ENCODE results near the gene COG5.

The COG5 gene

GRCh38 chr7:107173691-107174406 is 389.9 kb downstream of the COG5 start:
- TF ChIP-seq REST (IDR thresholded peaks at IDR 0.05; ENCODE audit: insufficient read depth in 1 of 2, low read depth in 2 of 2, low read length in 2 of 2) (no peak), SIN3A (IDR thresholded peaks at IDR 0.05; ENCODE audit: borderline replicate concordance, insufficient read depth, low read length) (no peak), FOXP2 (optimal IDR thresholded peaks at IDR 0.05; ENCODE audit: borderline replicate concordance, extremely low read depth, extremely low read length, insufficient read depth) (no peak), POLR2AphosphoS5 (IDR thresholded peaks at IDR 0.05; ENCODE audit: low read depth, low read length) (no peak), TAF1 (IDR thresholded peaks at IDR 0.05; ENCODE audit: borderline replicate concordance, insufficient read depth, low read length) (no peak)

- TF ChIP-seq POLR2AphosphoS5 (IDR thresholded peaks at IDR 0.05; ENCODE audit: low read depth, low read length) (no peak), FOXP2 (optimal IDR thresholded peaks at IDR 0.05; ENCODE audit: borderline replicate concordance, extremely low read depth, extremely low read length, insufficient read depth) (no peak), REST (IDR thresholded peaks at IDR 0.05; ENCODE audit: insufficient read depth in 1 of 2, low read depth in 2 of 2, low read length in 2 of 2) (no peak), TAF1 (IDR thresholded peaks at IDR 0.05; ENCODE audit: borderline replicate concordance, insufficient read depth, low read length) (no peak)
These were observed 390.5 kb downstream of the COG5 start for GRCh38 chr7:107173191-107173590.

- no peak for TF ChIP-seq POLR2AphosphoS5 (IDR thresholded peaks at IDR 0.05; ENCODE audit: low read depth, low read length)
- TF ChIP-seq FOXP2 (optimal IDR thresholded peaks at IDR 0.05; ENCODE audit: borderline replicate concordance, extremely low read depth, extremely low read length, insufficient read depth): no peak
- TF ChIP-seq REST (IDR thresholded peaks at IDR 0.05; ENCODE audit: insufficient read depth in 1 of 2, low read depth in 2 of 2, low read length in 2 of 2): no peak
- TF ChIP-seq TAF1 (IDR thresholded peaks at IDR 0.05; ENCODE audit: borderline replicate concordance, insufficient read depth, low read length): no peak
- TF ChIP-seq SIN3A (IDR thresholded peaks at IDR 0.05; ENCODE audit: borderline replicate concordance, insufficient read depth, low read length): no peak
These were observed 391.3 kb downstream of the COG5 start for GRCh38 chr7:107172276-107173032.

- TF ChIP-seq FOXP2 (optimal IDR thresholded peaks at IDR 0.05; ENCODE audit: borderline replicate concordance, extremely low read depth, extremely low read length, insufficient read depth): no peak
- no peak for TF ChIP-seq TAF1 (IDR thresholded peaks at IDR 0.05; ENCODE audit: borderline replicate concordance, insufficient read depth, low read length)
- TF ChIP-seq POLR2AphosphoS5 (IDR thresholded peaks at IDR 0.05; ENCODE audit: low read depth, low read length): no peak
- no peak for TF ChIP-seq REST (IDR thresholded peaks at IDR 0.05; ENCODE audit: insufficient read depth in 1 of 2, low read depth in 2 of 2, low read length in 2 of 2)
- TF ChIP-seq SIN3A (IDR thresholded peaks at IDR 0.05; ENCODE audit: borderline replicate concordance, insufficient read depth, low read length): no peak
These were observed 392.2 kb downstream of the COG5 start for GRCh38 chr7:107171496-107171895.

All from PFSK-1 (cell line).